KMS-11 (cell line): Measurements from ENCODE around the gene OSBPL9.

Experiments
- H2AFZ ChIP-seq: fragments of 200-600 bp; sonication (generic); 2 replicates; pipeline ENCODE4 v1.6.1; 2016; ENCODE audit warnings: antibody characterized with exemption, mixed run types, low read depth
- H3K27ac ChIP-seq: fragments of 200-600 bp; sonication (generic); 2 replicates; pipeline ENCODE4 v1.6.1; 2016; ENCODE audit warnings: mild to moderate bottlenecking, mixed run types
- H3K27me3 ChIP-seq: fragments of 200-600 bp; sonication (generic); 2 replicates; pipeline ENCODE4 v1.6.1; 2017; ENCODE audit warnings: mild to moderate bottlenecking, low read depth, mixed run types, moderate library complexity; ENCODE audit not compliant: insufficient read depth
- H3K36me3 ChIP-seq: fragments of 200-600 bp; sonication (generic); 2 replicates; pipeline ENCODE4 v1.6.1; 2017; ENCODE audit warnings: mild to moderate bottlenecking, mixed run types; ENCODE audit not compliant: insufficient read depth
- H3K4me1 ChIP-seq: fragments of 200-600 bp; sonication (generic); 2 replicates; pipeline ENCODE4 v1.6.1; 2016; ENCODE audit warnings: mild to moderate bottlenecking, low read depth, mixed run types; ENCODE audit not compliant: poor library complexity, severe bottlenecking
- H3K4me2 ChIP-seq: fragments of 200-600 bp; sonication (generic); 2 replicates; pipeline ENCODE4 v1.7.0; 2016; ENCODE audit warnings: mild to moderate bottlenecking, mixed run types
- H3K4me3 ChIP-seq: fragments of 200-600 bp; sonication (generic); IDR thresholded peaks from 2 replicates; pipeline ENCODE4 v1.6.1; 2017; ENCODE audit warnings: low read depth, low read length, mixed read lengths; ENCODE audit not compliant: insufficient read depth
- H3K79me2 ChIP-seq: fragments of 200-600 bp; sonication (generic); 2 replicates; pipeline ENCODE4 v1.6.1; 2016; ENCODE audit warnings: low read depth, mixed run types; ENCODE audit not compliant: insufficient read depth
- H3K9ac ChIP-seq: fragments of 200-600 bp; sonication (generic); 2 replicates; pipeline ENCODE4 v1.6.1; 2016; ENCODE audit warnings: mild to moderate bottlenecking, mixed run types
- H4K20me1 ChIP-seq: fragments of 200-600 bp; sonication (generic); 2 replicates; pipeline ENCODE4 v1.6.1; 2016; ENCODE audit warnings: mild to moderate bottlenecking, mixed run types; ENCODE audit not compliant: insufficient read depth
- TF ChIP-seq, protein P1 (sequence below): fragments of 200-600 bp; sonication (generic); conservative IDR thresholded peaks from 2 replicates; pipeline ENCODE4 v1.6.1; 2017; ENCODE audit warnings: low read depth, mild to moderate bottlenecking, antibody characterized with exemption, low read length, moderate library complexity, mixed read lengths

The OSBPL9 gene

DNA sequence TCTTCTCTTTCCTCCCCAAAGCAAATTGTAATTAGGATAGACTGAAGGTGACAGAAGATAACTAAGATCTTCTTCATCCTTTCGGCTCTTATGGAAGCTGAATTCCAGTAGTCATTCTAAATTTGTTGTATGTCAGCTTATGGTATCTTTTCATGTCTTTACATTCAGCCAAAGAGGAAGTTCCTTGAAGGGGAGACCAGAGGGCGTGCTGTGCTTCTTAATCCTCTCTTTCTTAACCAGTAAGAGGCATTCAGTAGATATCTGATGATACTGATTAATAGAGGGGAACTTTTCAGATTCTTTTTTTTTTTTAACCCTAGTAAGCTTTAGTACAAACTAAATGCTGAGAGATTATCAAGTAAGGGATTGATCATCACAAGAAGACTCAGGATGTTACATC is 102.3 kb downstream of the OSBPL9 start:
- TF ChIP-seq, protein P1, sequence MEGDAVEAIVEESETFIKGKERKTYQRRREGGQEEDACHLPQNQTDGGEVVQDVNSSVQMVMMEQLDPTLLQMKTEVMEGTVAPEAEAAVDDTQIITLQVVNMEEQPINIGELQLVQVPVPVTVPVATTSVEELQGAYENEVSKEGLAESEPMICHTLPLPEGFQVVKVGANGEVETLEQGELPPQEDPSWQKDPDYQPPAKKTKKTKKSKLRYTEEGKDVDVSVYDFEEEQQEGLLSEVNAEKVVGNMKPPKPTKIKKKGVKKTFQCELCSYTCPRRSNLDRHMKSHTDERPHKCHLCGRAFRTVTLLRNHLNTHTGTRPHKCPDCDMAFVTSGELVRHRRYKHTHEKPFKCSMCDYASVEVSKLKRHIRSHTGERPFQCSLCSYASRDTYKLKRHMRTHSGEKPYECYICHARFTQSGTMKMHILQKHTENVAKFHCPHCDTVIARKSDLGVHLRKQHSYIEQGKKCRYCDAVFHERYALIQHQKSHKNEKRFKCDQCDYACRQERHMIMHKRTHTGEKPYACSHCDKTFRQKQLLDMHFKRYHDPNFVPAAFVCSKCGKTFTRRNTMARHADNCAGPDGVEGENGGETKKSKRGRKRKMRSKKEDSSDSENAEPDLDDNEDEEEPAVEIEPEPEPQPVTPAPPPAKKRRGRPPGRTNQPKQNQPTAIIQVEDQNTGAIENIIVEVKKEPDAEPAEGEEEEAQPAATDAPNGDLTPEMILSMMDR, result no peak
- Histone ChIP-seq H2AFZ (no peak overlapping the region), H3K27ac (no peak overlapping the region), H3K4me3 (no peak overlapping the region), H3K9ac (no peak overlapping the region), H3K4me2 (no peak overlapping the region), H3K27me3 (no peaks in the 10 kb centered on the region), H3K36me3 (no peaks in the 10 kb centered on the region), H4K20me1 (no peaks in the 10 kb centered on the region), H3K4me1 (no peaks in the 10 kb centered on the region), H3K79me2 (no peaks in the 10 kb centered on the region)

DNA sequence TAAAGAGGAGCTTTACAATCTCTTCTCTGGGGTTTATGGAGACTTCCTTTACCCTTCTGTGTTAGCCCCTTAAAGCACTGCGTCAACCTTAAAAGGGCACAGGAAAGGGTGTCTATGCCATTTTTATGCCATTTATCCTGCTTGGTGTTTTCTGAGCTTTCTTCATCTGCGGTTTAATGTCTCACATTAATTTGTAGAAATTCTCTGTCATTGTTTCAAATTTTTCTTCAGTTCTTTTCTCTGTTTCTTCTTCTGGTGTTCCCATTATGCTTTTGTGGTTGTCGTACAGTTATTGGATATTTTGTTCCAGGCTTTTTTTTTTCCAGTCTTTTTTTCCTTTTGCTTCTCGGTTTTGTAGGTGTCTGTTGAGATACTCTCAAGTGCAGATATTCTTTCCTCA is 107.9 kb downstream of the OSBPL9 start:
- peaks cover 7% of the 10 kb centered on the region for H3K4me1 ChIP-seq
- H3K4me2 ChIP-seq, result no peak overlapping the region
- H3K9ac ChIP-seq, result no peak overlapping the region
- H4K20me1 ChIP-seq, result no peaks in the 10 kb centered on the region
- H3K27me3 ChIP-seq, result no peaks in the 10 kb centered on the region
- TF ChIP-seq, protein P1, result no peak
- no peaks in the 10 kb centered on the region for H3K79me2 ChIP-seq
- H3K27ac ChIP-seq, result no peak overlapping the region
- H2AFZ ChIP-seq, result no peak overlapping the region
- no peak overlapping the region for H3K4me3 ChIP-seq
- no peaks in the 10 kb centered on the region for H3K36me3 ChIP-seq

DNA sequence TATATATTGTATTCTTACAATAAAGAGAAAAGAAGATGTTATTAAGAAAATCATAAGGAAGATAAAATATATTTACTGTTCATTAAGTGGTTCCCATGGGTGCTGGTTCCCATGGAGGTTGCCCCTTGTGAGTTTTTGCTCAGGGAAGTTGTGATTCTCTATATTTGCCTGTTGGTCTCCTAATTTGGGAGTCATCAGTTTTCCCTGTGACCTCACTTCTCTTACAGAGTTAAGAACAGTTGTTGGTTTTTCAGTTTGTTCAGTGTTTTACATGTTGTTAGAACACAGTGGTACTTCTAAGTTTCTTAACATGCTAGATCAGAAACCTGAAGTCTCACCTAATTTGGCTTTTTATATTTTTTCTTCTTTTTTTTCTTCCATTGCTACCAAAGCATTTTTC is 109.2 kb downstream of the OSBPL9 start:
- Histone ChIP-seq H3K36me3 (no peaks in the 10 kb centered on the region), H3K79me2 (no peaks in the 10 kb centered on the region), H3K27me3 (no peaks in the 10 kb centered on the region), H2AFZ (no peak overlapping the region), H3K4me2 (no peak overlapping the region), H3K4me1 (peaks cover 7% of the 10 kb centered on the region), H3K4me3 (no peak overlapping the region), H3K9ac (no peak overlapping the region), H3K27ac (no peak overlapping the region), H4K20me1 (no peaks in the 10 kb centered on the region)
- TF ChIP-seq, protein P1, result no peak

DNA sequence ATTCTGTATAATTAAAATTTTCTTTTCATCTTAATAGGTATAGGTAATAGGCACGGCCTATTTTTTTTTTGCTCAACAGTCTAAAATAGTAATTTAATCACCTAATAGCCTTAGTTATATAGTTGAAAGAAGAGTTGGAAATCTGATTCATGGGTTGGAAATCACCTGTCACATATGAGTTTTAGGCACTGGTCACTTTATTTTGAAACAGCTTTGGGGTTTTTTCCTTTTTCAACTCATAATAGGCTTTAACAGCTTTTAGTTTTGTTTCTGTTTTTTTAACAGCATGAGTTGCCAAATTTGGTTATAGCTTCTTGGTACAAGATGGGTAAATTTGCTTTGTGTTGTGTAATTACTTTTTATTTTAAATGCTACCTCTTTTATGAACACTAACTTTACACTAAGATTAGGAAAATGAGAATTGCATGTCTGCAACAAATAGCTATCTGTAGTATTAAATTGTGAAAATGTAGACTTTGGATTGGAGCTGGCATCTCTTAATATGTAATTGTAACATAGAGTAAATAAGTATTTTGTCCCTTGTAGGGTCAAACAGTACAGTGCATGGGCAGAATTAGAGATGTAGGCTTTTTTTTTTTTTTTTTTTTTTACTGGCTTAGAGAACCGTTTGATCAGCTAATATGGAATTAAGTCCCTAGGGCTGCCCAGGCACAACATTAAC is 109.8 kb downstream of the OSBPL9 start:
- H3K79me2 ChIP-seq, result no peaks in the 10 kb centered on the region
- H3K27ac ChIP-seq, result no peak overlapping the region
- H2AFZ ChIP-seq, result no peak overlapping the region
- TF ChIP-seq, protein P1, result no peak
- no peak overlapping the region for H3K4me2 ChIP-seq
- H4K20me1 ChIP-seq, result no peaks in the 10 kb centered on the region
- no peak overlapping the region for H3K4me3 ChIP-seq
- H3K4me1 ChIP-seq, result peaks cover 7% of the 10 kb centered on the region
- H3K9ac ChIP-seq, result no peak overlapping the region
- H3K36me3 ChIP-seq, result no peaks in the 10 kb centered on the region
- H3K27me3 ChIP-seq, result no peaks in the 10 kb centered on the region
